MCF 10A (cell line): ENCODE results near the gene ZNF331. TPM values are rescaled to one million over a fixed set of nuclear protein-coding genes. Genes with fewer than 3 reads are reported as not detected.
A peak's percentile ranks its signal among the peaks of the same experiment; 100 is the strongest.

Source experiments
- BruUV-seq: library from RNA; stranded (reverse); fragments of 400-500 nt; replicated peaks from 2 replicates; lab custom pipeline; 2021; lab: Mats Ljungman, UMichigan
- CTCF ChIA-PET: fragments of 300-600 bp; sonication (Branson Sonifier 250); formaldehyde crosslinking; extraction: SDS; loops from one replicate; lab custom pipeline; 2021; ENCODE audit warnings: antibody characterized with exemption, inconsistent platforms; lab: Yijun Ruan, JAX
- POLR2A ChIA-PET: fragments of 300-600, 350-650 bp; sonication (Branson Sonifier 250); formaldehyde crosslinking; extraction: SDS; loops from one replicate; lab custom pipeline; 2020; ENCODE audit warnings: antibody characterized with exemption, inconsistent platforms; lab: Yijun Ruan, JAX
- DNase-seq: peaks from one replicate; pipeline ENCODE4 v3.0.0-alpha.2; 2018; ENCODE audit not compliant: unreplicated experiment
- H3K27ac Mint-ChIP-seq: one replicate; pipeline ENCODE4 v1.8.0; 2022; ENCODE audit warnings: mild to moderate bottlenecking, low read depth, mixed read lengths; ENCODE audit not compliant: unreplicated experiment
- H3K27me3 Mint-ChIP-seq: one replicate; pipeline ENCODE4 v1.8.0; 2022; ENCODE audit warnings: mixed read lengths; ENCODE audit not compliant: insufficient read depth, unreplicated experiment
- H3K36me3 Mint-ChIP-seq: one replicate; pipeline ENCODE4 v1.8.0; 2022; ENCODE audit warnings: mild to moderate bottlenecking, moderate library complexity, mixed read lengths; ENCODE audit not compliant: insufficient read depth, unreplicated experiment
- H3K4me1 Mint-ChIP-seq: one replicate; pipeline ENCODE4 v1.8.0; 2022; ENCODE audit warnings: mixed read lengths; ENCODE audit not compliant: insufficient read depth, unreplicated experiment
- H3K4me3 Mint-ChIP-seq: one replicate; pipeline ENCODE4 v1.8.0; 2022; ENCODE audit warnings: mild to moderate bottlenecking, moderate library complexity, mixed read lengths; ENCODE audit not compliant: unreplicated experiment
- H3K9me3 Mint-ChIP-seq: one replicate; pipeline ENCODE4 v1.8.0; 2022; ENCODE audit warnings: mixed read lengths; ENCODE audit not compliant: unreplicated experiment
- intact Hi-C: fragments of 100-400 bp; cut with micrococcal nuclease; formaldehyde crosslinking; loops from 2 replicates; pipeline ENCODE4 v1.14.1; 2022
- total RNA-seq: library from RNA; stranded (reverse); gene quantifications from 2 replicates; pipeline ENCODE4 v1.2.3, GENCODE V29; 2022
- TF ChIP-seq, protein P1 (sequence below): fragments of 200-600 bp; IDR thresholded peaks from one replicate; pipeline ENCODE4 v1.8.0; 2022; ENCODE audit warnings: antibody characterized with exemption, mild to moderate bottlenecking; ENCODE audit not compliant: unreplicated experiment

The ZNF331 gene
- total RNA-seq, 1 experiment from 2014 or later: 7.7 TPM

DNA sequence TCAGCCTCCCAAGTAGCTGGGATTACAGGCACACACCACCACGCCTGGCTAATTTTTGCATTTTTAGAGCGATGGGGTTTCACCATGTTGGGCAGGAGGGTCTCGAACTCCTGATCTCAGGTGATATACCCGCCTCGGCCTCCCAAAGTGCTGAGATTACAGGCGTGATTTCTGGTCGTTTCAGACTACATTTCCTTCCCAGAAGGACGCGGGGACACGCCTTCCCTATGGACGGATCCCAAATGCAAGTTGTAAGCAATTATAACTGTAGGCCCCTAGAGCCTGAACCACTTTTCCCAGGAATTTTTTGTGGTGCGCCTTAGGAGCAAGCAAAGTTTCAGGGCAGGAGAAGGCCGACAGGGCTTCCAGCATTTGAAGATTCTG, 17.8 kb upstream of the ZNF331 start:
- BruUV-seq: no TSS peak
- ChIA-PET CTCF (interaction anchor here (1.7 kb wide), 1 partner anchor 8 kb away, joined by 7 read pairs; no protein-coding TSS in a partner anchor), POLR2A (interaction anchor here (0.8 to 1.3 kb wide), 5 partner anchors 16 to 359 kb away, joined by 3 to 7 read pairs (median 4); partner anchors contain the start of gene MYADM)
- no peaks in the 10 kb centered on the region for H3K27me3 Mint-ChIP-seq
- intact Hi-C loops: no loop called here
- H3K4me1 Mint-ChIP-seq: peaks cover 6% of the 10 kb centered on the region
- TF ChIP-seq, protein P1, sequence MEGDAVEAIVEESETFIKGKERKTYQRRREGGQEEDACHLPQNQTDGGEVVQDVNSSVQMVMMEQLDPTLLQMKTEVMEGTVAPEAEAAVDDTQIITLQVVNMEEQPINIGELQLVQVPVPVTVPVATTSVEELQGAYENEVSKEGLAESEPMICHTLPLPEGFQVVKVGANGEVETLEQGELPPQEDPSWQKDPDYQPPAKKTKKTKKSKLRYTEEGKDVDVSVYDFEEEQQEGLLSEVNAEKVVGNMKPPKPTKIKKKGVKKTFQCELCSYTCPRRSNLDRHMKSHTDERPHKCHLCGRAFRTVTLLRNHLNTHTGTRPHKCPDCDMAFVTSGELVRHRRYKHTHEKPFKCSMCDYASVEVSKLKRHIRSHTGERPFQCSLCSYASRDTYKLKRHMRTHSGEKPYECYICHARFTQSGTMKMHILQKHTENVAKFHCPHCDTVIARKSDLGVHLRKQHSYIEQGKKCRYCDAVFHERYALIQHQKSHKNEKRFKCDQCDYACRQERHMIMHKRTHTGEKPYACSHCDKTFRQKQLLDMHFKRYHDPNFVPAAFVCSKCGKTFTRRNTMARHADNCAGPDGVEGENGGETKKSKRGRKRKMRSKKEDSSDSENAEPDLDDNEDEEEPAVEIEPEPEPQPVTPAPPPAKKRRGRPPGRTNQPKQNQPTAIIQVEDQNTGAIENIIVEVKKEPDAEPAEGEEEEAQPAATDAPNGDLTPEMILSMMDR: no peak
- H3K36me3 Mint-ChIP-seq: no peaks in the 10 kb centered on the region
- peak overlapping the region; percentile 99 for H3K4me3 Mint-ChIP-seq
- no peak overlapping the region for H3K27ac Mint-ChIP-seq
- peaks cover 15% of the 10 kb centered on the region for H3K9me3 Mint-ChIP-seq
- DNase-seq: no peak

DNA sequence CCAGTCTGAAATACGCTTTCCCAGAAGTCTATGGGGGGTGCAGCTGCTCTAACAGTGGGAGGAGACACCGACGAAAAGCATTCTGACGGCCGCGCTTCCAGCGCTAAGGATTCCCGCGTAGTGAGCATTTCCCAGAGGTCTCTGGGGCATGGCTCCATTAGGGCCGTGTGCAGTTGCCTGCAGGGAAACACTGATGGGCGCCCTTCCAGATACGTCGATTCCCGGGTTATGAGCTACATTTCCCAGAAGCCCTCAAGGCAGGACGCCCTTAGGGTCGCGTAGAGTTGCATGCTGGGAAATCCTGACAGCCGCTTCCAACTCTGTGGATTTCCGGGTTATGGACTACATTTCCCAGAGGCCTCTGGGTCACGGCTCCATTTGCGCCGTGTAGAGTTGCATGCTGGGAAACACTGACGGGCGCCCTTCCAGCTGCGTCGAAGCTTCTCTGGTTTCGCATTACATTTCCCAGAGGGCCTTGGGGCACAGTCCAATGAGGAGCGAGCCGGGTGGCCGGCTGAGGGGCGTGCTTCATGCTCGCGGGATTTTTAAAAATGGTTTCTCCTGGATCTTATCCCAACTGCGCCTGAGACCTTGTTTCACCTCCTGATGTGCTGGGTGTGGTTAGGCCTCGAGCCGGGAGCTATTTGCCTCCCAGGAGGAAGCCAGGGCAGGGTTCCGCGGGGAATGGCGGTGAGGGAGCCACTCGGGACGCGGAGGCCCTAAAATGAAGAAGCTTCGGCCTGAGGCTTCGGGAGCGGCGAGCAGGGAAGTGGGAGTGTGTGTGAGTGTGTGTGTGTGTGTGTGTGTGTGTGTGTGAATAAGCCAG, 17.2 kb upstream of the ZNF331 start:
- POLR2A ChIA-PET: interaction anchor here (0.8 to 1.3 kb wide), 6 partner anchors 13 to 358 kb away, joined by 3 to 7 read pairs (median 4); partner anchors contain the start of gene MYADM
- BruUV-seq: no TSS peak
- H3K9me3 Mint-ChIP-seq: peaks cover 19% of the 10 kb centered on the region
- peak; percentile 91 for DNase-seq
- peaks cover 6% of the 10 kb centered on the region for H3K4me1 Mint-ChIP-seq
- no peaks in the 10 kb centered on the region for H3K27me3 Mint-ChIP-seq
- peak overlapping the region; percentile 96 for H3K27ac Mint-ChIP-seq
- intact Hi-C loops: no loop called here
- TF ChIP-seq, protein P1: no peak
- H3K36me3 Mint-ChIP-seq: no peaks in the 10 kb centered on the region
- H3K4me3 Mint-ChIP-seq: peak overlapping the region; percentile 99
- CTCF ChIA-PET: interaction anchor here (1.7 kb wide), 1 partner anchor 9 kb away, joined by 7 read pairs; no protein-coding TSS in a partner anchor

DNA sequence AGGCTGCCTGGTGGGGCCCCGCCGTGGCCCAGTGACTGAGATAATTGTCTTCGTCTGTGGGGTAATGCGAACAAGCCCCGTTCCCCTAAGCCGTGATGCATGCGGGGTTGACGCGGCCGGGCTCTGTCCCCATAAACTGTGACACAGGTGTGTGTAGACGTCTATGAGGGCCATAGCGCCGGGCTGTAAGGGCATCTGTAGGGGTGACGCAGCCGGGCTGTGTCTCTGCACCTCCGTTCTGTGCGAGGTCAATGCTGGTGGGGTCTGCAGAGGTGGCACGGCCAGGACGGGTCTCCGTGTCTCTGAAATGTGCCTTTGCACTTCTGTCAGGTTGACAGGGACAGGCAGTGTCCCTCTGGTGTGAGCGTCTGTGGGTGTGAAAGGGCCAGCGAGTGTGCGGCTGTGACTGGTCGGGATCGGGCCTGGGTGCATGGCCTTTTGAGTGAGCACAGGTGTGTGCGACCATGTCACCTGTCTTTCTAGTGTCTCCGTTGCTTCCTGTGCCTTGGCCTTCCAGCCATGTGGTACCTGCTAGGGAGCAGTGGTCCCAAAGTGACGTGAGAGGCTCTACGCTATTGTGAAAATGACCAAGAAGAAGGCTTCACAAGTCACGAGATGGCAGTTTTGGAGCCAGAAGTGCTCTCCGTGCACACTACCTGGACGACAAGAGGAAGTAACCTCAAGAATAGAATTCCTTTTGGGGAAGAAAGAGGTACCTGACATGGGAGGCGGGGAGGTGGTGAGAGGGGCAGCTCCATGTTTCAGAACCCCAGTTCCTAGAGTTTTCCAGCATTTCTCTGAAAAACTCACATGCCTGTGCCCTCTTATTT, 16.4 kb upstream of the ZNF331 start:
- Mint-ChIP-seq H3K27me3 (no peaks in the 10 kb centered on the region), H3K36me3 (no peaks in the 10 kb centered on the region), H3K4me3 (peak overlapping the region; percentile 99), H3K27ac (peak overlapping the region; percentile 96), H3K4me1 (peaks cover 6% of the 10 kb centered on the region), H3K9me3 (peaks cover 25% of the 10 kb centered on the region)
- BruUV-seq: TSS peak; percentile 42
- TF ChIP-seq, protein P1: no peak
- intact Hi-C loops: no loop called here
- ChIA-PET POLR2A (interaction anchor here (1.0 to 1.3 kb wide), 2 partner anchors 12 to 346 kb away, joined by 3 to 5 read pairs; partner anchors contain the start of gene MYADM), CTCF (interaction anchor here (1.7 kb wide), 1 partner anchor 9 kb away, joined by 7 read pairs; no protein-coding TSS in a partner anchor)
- DNase-seq: no peak

DNA sequence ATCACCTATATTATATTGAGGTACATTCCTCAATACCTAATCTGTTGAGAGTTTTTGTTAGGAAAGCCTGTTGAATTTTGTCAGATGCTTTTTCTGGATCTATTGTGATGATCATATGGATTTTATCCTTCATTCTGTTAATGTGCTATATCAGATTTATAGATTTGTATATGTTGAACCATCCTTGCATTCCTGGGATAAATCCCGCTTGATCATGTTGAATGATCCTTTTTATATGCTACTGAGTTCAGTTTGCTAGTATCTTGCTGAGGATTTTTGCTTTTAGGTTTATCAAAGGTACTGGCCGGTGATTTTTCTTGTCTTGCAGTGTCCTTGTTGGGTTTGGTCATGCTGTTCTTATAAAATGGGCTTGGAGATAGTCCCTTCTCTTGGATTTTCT, 12.0 kb upstream of the ZNF331 start:
- intact Hi-C loops: no loop called here
- ChIA-PET POLR2A (no interaction called here), CTCF (interaction anchor here (0.5 kb wide), 1 partner anchor 13 kb away, joined by 3 read pairs; no protein-coding TSS in a partner anchor)
- TF ChIP-seq, protein P1: no peak
- no peak overlapping the region for H3K4me3 Mint-ChIP-seq
- no peaks in the 10 kb centered on the region for H3K36me3 Mint-ChIP-seq
- peaks cover 16% of the 10 kb centered on the region for H3K9me3 Mint-ChIP-seq
- no peak overlapping the region for H3K27ac Mint-ChIP-seq
- no peaks in the 10 kb centered on the region for H3K27me3 Mint-ChIP-seq
- peaks cover 5% of the 10 kb centered on the region for H3K4me1 Mint-ChIP-seq
- no TSS peak for BruUV-seq
- no peak for DNase-seq
